ENCODE results near the gene C1orf21. TPM values are rescaled to one million over a fixed set of nuclear protein-coding genes. Genes with fewer than 3 reads are reported as not detected.

The C1orf21 gene
- total and polyA plus RNA-seq, 3 experiments from 2014 or later = 6.8 to 23.4 (median 8.2) TPM

GRCh38 chr1:184577319-184577718 is 190.5 kb downstream of the C1orf21 start:
- Mint-ChIP-seq H3K9me3 (peaks cover 5 to 7% (median 6%) of the 10 kb centered on the region in 5 donors), H3K27ac (no peak overlapping the region), H3K36me3 (peaks cover 0 to 3% (median 0%) of the 10 kb centered on the region in 3 donors), H3K4me1 (no peaks in the 10 kb centered on the region), H3K27me3 (no peaks in the 10 kb centered on the region), H3K4me3 (no peak overlapping the region)
- Histone ChIP-seq H3K36me3 (ENCODE audit: insufficient read depth, low read length) (no peaks in the 10 kb centered on the region), H3K4me1 (ENCODE audit: insufficient read depth, low read length) (no peaks in the 10 kb centered on the region), H3K27me3 (ENCODE audit: insufficient read depth, low read length, poor library complexity, severe bottlenecking) (no peaks in the 10 kb centered on the region), H3K9me3 (ENCODE audit: low read length) (no peaks in the 10 kb centered on the region), H3K27ac (ENCODE audit: low read depth, low read length) (no peak overlapping the region), H3K4me3 (ENCODE audit: low read length) (no peak overlapping the region)
- POLR2A ChIA-PET = no interaction called here
- no peak for DNase-seq
- CTCF ChIA-PET = interaction anchor here (0.9 kb wide), 1 partner anchor 15 kb away, joined by 3 read pairs; no protein-coding TSS in a partner anchor

- no peaks in the 10 kb centered on the region for H3K9me3 ChIP-seq (ENCODE audit: low read length)
- peaks cover 0 to 9% (median 3%) of the 10 kb centered on the region in 3 donors for H3K4me1 Mint-ChIP-seq
- no peak overlapping the region for H3K4me3 ChIP-seq (ENCODE audit: low read length)
- no peak overlapping the region for H3K27ac ChIP-seq (ENCODE audit: low read depth, low read length)
- H3K27me3 Mint-ChIP-seq = peaks cover 6 to 7% of the 10 kb centered on the region in 2 donors
- H3K4me1 ChIP-seq (ENCODE audit: insufficient read depth, low read length) = no peaks in the 10 kb centered on the region
- H3K36me3 Mint-ChIP-seq = peaks cover 0 to 3% (median 0%) of the 10 kb centered on the region in 3 donors
- H3K4me3 Mint-ChIP-seq = no peak overlapping the region
- H3K9me3 Mint-ChIP-seq = peaks cover 5 to 7% (median 6%) of the 10 kb centered on the region in 5 donors
- ChIA-PET CTCF (no interaction called here), POLR2A (no interaction called here)
- peak overlapping the region in 2 of 8 donors; percentile 31 to 47 for H3K27ac Mint-ChIP-seq
- H3K36me3 ChIP-seq (ENCODE audit: insufficient read depth, low read length) = no peaks in the 10 kb centered on the region
- no peaks in the 10 kb centered on the region for H3K27me3 ChIP-seq (ENCODE audit: insufficient read depth, low read length, poor library complexity, severe bottlenecking)
- DNase-seq = no peak
These were observed 195.6 kb downstream of the C1orf21 start for GRCh38 chr1:184582411-184582810.

- Histone ChIP-seq H3K4me1 (ENCODE audit: insufficient read depth, low read length) (no peaks in the 10 kb centered on the region), H3K27me3 (ENCODE audit: insufficient read depth, low read length, poor library complexity, severe bottlenecking) (no peaks in the 10 kb centered on the region), H3K4me3 (ENCODE audit: low read length) (no peak overlapping the region), H3K9me3 (ENCODE audit: low read length) (no peaks in the 10 kb centered on the region), H3K27ac (ENCODE audit: low read depth, low read length) (no peak overlapping the region), H3K36me3 (ENCODE audit: insufficient read depth, low read length) (no peaks in the 10 kb centered on the region)
- Mint-ChIP-seq H3K4me1 (peaks cover 0 to 9% (median 3%) of the 10 kb centered on the region in 3 donors), H3K36me3 (peaks cover 0 to 3% (median 0%) of the 10 kb centered on the region in 3 donors), H3K27me3 (peaks cover 6 to 7% of the 10 kb centered on the region in 2 donors), H3K9me3 (peaks cover 5 to 7% (median 6%) of the 10 kb centered on the region in 5 donors), H3K4me3 (no peak overlapping the region), H3K27ac (no peak overlapping the region)
- ChIA-PET CTCF (no interaction called here), POLR2A (no interaction called here)
- DNase-seq = no peak
These were observed 197.0 kb downstream of the C1orf21 start for GRCh38 chr1:184583849-184584248.

GRCh38 chr1:184588701-184589100 is 201.9 kb downstream of the C1orf21 start:
- ChIA-PET POLR2A (no interaction called here), CTCF (no interaction called here)
- Mint-ChIP-seq H3K36me3 (peaks cover 0 to 4% (median 3%) of the 10 kb centered on the region in 3 donors), H3K9me3 (peaks cover 0 to 2% (median 0%) of the 10 kb centered on the region in 5 donors), H3K4me1 (peaks cover 0 to 9% (median 3%) of the 10 kb centered on the region in 3 donors), H3K27ac (no peak overlapping the region), H3K27me3 (peaks cover 6 to 9% of the 10 kb centered on the region in 2 donors), H3K4me3 (no peak overlapping the region)
- Histone ChIP-seq H3K27me3 (ENCODE audit: insufficient read depth, low read length, poor library complexity, severe bottlenecking) (no peaks in the 10 kb centered on the region), H3K9me3 (ENCODE audit: low read length) (no peaks in the 10 kb centered on the region), H3K36me3 (ENCODE audit: insufficient read depth, low read length) (no peaks in the 10 kb centered on the region), H3K27ac (ENCODE audit: low read depth, low read length) (no peak overlapping the region), H3K4me3 (ENCODE audit: low read length) (no peak overlapping the region), H3K4me1 (ENCODE audit: insufficient read depth, low read length) (no peaks in the 10 kb centered on the region)
- DNase-seq = no peak

- no peak overlapping the region for H3K4me3 Mint-ChIP-seq
- Histone ChIP-seq H3K27ac (ENCODE audit: low read depth, low read length) (no peak overlapping the region), H3K4me3 (ENCODE audit: low read length) (no peak overlapping the region), H3K27me3 (ENCODE audit: insufficient read depth, low read length, poor library complexity, severe bottlenecking) (no peaks in the 10 kb centered on the region), H3K36me3 (ENCODE audit: insufficient read depth, low read length) (no peaks in the 10 kb centered on the region), H3K4me1 (ENCODE audit: insufficient read depth, low read length) (no peaks in the 10 kb centered on the region), H3K9me3 (ENCODE audit: low read length) (no peaks in the 10 kb centered on the region)
- H3K27ac Mint-ChIP-seq = no peak overlapping the region
- peaks cover 0 to 9% (median 3%) of the 10 kb centered on the region in 3 donors for H3K4me1 Mint-ChIP-seq
- peaks cover 0 to 2% (median 0%) of the 10 kb centered on the region in 5 donors for H3K9me3 Mint-ChIP-seq
- POLR2A ChIA-PET = no interaction called here
- peaks cover 6 to 7% of the 10 kb centered on the region in 2 donors for H3K27me3 Mint-ChIP-seq
- DNase-seq = no peak
- H3K36me3 Mint-ChIP-seq = peaks cover 0 to 4% (median 3%) of the 10 kb centered on the region in 3 donors
- CTCF ChIA-PET = no interaction called here
These were observed 203.4 kb downstream of the C1orf21 start for GRCh38 chr1:184590163-184590750.

- Histone ChIP-seq H3K36me3 (ENCODE audit: insufficient read depth, low read length) (no peaks in the 10 kb centered on the region), H3K4me1 (ENCODE audit: insufficient read depth, low read length) (no peaks in the 10 kb centered on the region), H3K27ac (ENCODE audit: low read depth, low read length) (no peak overlapping the region), H3K4me3 (ENCODE audit: low read length) (no peak overlapping the region), H3K27me3 (ENCODE audit: insufficient read depth, low read length, poor library complexity, severe bottlenecking) (no peaks in the 10 kb centered on the region), H3K9me3 (ENCODE audit: low read length) (no peaks in the 10 kb centered on the region)
- Mint-ChIP-seq H3K36me3 (peaks cover 0 to 4% (median 3%) of the 10 kb centered on the region in 3 donors), H3K9me3 (no peaks in the 10 kb centered on the region), H3K27ac (no peak overlapping the region), H3K4me1 (no peaks in the 10 kb centered on the region), H3K27me3 (peaks cover 2 to 7% of the 10 kb centered on the region in 2 donors), H3K4me3 (no peak overlapping the region)
- ChIA-PET POLR2A (no interaction called here), CTCF (no interaction called here)
- DNase-seq = no peak
These were observed 206.8 kb downstream of the C1orf21 start for GRCh38 chr1:184593597-184593996.

GRCh38 chr1:184595596-184595995 is 208.8 kb downstream of the C1orf21 start:
- no peaks in the 10 kb centered on the region for H3K4me1 ChIP-seq (ENCODE audit: insufficient read depth, low read length)
- ChIA-PET CTCF (no interaction called here), POLR2A (no interaction called here)
- H3K4me3 ChIP-seq (ENCODE audit: low read length) = no peak overlapping the region
- DNase-seq = no peak
- H3K27me3 Mint-ChIP-seq = peaks cover 2 to 4% of the 10 kb centered on the region in 2 donors
- no peak overlapping the region for H3K27ac ChIP-seq (ENCODE audit: low read depth, low read length)
- H3K36me3 ChIP-seq (ENCODE audit: insufficient read depth, low read length) = no peaks in the 10 kb centered on the region
- H3K36me3 Mint-ChIP-seq = peaks cover 0 to 4% (median 3%) of the 10 kb centered on the region in 3 donors
- no peaks in the 10 kb centered on the region for H3K4me1 Mint-ChIP-seq
- H3K27me3 ChIP-seq (ENCODE audit: insufficient read depth, low read length, poor library complexity, severe bottlenecking) = no peaks in the 10 kb centered on the region
- no peak overlapping the region for H3K4me3 Mint-ChIP-seq
- no peak overlapping the region for H3K27ac Mint-ChIP-seq
- no peaks in the 10 kb centered on the region for H3K9me3 ChIP-seq (ENCODE audit: low read length)
- no peaks in the 10 kb centered on the region for H3K9me3 Mint-ChIP-seq

- ChIA-PET POLR2A (no interaction called here), CTCF (no interaction called here)
- H3K9me3 ChIP-seq (ENCODE audit: low read length) = no peaks in the 10 kb centered on the region
- H3K36me3 Mint-ChIP-seq = peaks cover 0 to 2% (median under 1%) of the 10 kb centered on the region in 3 donors
- H3K36me3 ChIP-seq (ENCODE audit: insufficient read depth, low read length) = no peaks in the 10 kb centered on the region
- H3K4me3 ChIP-seq (ENCODE audit: low read length) = no peak overlapping the region
- no peaks in the 10 kb centered on the region for H3K27me3 ChIP-seq (ENCODE audit: insufficient read depth, low read length, poor library complexity, severe bottlenecking)
- H3K27ac Mint-ChIP-seq = no peak overlapping the region
- no peak overlapping the region for H3K27ac ChIP-seq (ENCODE audit: low read depth, low read length)
- H3K27me3 Mint-ChIP-seq = peaks cover 0 to 4% of the 10 kb centered on the region in 2 donors
- H3K9me3 Mint-ChIP-seq = no peaks in the 10 kb centered on the region
- DNase-seq = no peak
- no peaks in the 10 kb centered on the region for H3K4me1 ChIP-seq (ENCODE audit: insufficient read depth, low read length)
- no peak overlapping the region for H3K4me3 Mint-ChIP-seq
- no peaks in the 10 kb centered on the region for H3K4me1 Mint-ChIP-seq
These were observed 210.3 kb downstream of the C1orf21 start for GRCh38 chr1:184596950-184597645.
